ENCODE results near the gene MYO15B.

Gene MYO15B

GRCh38 chr17:75604034-75604695 lies 16.6 kb downstream of the MYO15B start:
- DNase-seq, result no peak

DNA sequence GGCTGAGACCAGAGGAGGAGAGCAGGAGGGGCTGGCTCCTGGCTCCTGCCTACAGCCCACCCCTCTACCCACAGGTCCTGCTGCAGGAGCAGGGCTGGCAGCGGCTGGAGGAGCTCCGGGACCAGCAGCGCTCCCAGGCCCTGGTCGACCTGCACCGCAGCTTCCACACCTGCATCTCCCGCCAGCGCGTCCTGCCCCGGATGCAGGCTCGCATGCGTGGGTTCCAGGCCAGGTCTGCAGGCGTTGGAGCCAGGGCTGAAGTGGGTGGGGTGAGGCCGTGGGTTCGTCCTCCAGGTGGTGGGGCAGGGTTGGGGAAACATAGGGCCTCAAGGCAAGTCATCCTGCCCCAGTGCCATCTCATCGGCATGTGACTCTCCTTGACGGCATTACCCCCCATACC lies 18.2 kb downstream of the MYO15B start:
- no peak for DNase-seq

GRCh38 chr17:75607086-75607485 lies 19.5 kb downstream of the MYO15B start:
- DNase-seq, result no peak

DNA sequence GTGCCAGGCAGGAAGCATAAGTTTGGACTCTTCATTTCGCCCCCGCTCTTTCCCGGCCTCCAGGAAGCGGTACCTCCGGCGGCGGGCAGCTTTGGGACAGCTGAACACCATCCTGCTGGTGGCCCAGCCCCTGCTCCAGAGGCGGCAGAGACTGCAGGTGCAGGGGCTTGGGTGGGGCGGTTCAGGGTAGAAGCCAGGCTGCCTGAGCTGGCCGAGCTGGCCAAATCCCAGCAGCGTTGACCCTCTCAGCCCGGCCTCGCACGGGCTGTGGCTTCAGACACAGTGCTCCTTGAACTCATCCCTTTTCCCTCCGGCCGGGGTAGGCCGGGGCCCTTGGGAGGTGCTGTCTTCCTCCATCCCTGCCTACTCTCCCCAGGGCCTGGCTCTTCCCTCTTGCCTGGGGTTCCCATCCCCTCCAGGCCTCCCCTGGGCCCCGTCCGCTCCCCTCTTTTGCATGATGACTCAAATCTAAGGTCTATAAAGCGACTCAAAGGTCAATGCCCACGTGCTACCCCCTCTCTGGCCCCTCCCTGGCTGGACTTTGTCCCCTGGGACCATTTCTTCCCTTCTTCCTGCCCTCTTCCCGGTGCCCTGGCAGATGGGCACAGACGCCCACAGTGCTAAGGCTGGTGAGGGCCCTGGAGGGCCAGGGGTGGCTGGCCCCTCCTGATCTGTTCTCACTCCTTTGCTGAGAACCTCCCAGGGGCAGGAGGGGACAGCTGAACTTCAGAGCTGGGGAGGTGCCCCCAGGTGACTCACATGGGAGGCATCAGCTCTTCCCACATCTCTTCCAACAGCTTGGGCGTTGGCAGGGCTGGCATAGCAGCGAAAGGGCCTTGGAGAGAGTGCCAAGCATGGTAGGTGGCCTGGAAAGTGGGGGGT lies 22.7 kb downstream of the MYO15B start:
- DNase-seq, result no peak

DNA sequence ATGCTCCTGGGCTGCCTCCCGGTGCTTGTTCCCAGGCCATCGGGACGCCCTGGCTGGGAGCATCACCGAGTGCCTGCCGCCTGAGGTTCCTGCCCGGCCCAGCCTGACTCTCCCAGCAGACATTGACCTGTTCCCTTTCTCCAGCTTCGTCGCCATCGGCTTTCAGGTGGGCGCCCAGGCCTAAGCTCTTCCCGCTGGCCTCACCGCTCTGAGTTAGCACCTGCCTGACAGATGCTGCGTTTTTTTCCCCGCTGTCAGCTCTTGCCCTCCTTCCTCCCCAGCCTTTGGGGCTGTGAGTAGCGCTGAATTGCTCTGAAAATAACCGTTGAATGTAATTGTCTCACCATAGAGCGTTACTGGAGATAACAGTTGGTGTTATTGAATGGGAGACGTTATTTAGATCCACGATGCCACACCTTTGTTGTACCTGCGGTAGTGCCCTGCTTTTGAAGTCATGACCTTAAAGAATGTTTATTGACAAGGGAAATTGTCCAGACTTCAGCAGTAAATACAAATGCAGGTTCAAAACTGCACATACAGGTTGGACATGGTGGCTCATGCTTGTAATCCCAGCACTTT lies 24.3 kb downstream of the MYO15B start:
- no peak for DNase-seq

DNA sequence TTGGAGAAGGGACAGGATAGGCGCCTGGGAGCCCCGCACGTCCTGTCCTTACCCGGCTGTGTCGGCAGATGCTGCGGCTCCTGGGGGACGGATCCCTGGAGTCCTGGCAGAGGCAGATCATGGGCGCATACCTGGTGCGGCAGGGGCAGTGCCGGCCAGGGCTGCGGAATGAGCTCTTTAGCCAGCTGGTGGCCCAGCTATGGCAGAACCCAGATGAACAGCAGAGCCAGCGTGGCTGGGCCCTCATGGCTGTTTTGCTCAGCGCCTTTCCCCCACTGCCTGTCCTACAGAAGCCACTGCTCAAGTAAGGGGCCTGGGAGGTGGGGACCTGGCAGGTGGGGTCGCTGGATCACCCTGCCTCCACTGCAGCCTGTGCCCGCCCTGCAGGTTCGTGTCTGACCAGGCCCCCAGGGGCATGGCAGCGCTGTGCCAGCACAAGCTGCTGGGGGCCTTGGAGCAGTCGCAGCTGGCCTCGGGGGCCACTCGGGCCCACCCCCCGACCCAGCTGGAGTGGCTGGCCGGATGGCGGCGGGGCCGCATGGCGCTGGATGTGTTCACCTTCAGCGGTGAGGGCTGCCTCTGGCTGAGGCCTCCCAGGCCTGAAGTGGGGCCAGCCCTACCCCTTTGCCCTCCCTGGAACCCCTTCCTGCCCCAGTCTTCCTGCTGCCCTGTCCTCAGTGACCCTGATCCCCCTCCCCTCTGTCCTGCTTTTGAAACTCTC lies 25.5 kb downstream of the MYO15B start:
- no peak for DNase-seq

DNA sequence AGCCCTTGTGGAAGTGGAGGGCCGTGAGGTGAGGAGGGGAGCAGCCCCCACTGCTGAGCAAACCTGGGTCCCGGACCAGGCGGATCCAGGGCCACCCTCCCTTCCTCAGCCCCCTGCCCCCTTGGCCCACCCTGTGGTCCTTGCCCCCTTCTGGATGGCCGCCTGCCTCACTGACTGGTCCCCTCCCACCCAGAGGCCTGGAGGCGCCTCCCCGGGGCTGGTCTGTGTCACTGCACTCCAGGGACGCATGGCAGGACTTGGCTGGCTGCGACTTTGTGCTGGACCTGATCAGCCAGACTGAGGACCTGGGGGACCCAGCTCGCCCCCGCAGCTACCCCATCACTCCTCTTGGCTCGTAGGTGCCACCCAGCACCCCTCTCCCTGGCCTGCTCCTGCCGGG lies 26.4 kb downstream of the MYO15B start:
- DNase-seq, result no peak

- DNase-seq, result no peak
Observed at GRCh38 chr17:75614556-75615270, 27.1 kb downstream of the MYO15B start.

DNA sequence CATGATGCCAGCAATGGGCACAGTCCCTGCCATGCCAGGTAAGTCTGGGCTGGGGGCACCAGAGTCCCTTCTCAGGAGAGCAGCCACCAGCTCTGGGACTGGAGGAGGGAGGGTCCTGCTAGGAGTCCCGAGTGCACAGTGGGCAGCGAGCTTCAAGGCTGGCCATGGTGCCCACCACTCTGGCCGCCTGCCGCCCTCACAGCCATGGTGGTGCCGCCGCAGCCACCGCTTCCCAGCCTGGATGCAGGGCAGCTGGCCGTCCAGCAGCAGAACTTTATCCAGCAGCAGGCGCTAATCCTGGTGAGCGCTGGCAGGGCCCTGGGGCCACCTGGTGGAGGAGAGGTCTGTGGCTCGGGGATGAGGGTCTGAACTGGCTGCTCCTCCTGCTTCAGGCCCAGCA lies 27.7 kb downstream of the MYO15B start:
- no peak for DNase-seq

GRCh38 chr17:75616521-75617122 lies 29.0 kb downstream of the MYO15B start:
- DNase-seq, result no peak

- DNase-seq, result no peak
Observed at GRCh38 chr17:75617218-75617617, 29.6 kb downstream of the MYO15B start.

- DNase-seq, result no peak
Observed at GRCh38 chr17:75617675-75618074, 30.1 kb downstream of the MYO15B start.

DNA sequence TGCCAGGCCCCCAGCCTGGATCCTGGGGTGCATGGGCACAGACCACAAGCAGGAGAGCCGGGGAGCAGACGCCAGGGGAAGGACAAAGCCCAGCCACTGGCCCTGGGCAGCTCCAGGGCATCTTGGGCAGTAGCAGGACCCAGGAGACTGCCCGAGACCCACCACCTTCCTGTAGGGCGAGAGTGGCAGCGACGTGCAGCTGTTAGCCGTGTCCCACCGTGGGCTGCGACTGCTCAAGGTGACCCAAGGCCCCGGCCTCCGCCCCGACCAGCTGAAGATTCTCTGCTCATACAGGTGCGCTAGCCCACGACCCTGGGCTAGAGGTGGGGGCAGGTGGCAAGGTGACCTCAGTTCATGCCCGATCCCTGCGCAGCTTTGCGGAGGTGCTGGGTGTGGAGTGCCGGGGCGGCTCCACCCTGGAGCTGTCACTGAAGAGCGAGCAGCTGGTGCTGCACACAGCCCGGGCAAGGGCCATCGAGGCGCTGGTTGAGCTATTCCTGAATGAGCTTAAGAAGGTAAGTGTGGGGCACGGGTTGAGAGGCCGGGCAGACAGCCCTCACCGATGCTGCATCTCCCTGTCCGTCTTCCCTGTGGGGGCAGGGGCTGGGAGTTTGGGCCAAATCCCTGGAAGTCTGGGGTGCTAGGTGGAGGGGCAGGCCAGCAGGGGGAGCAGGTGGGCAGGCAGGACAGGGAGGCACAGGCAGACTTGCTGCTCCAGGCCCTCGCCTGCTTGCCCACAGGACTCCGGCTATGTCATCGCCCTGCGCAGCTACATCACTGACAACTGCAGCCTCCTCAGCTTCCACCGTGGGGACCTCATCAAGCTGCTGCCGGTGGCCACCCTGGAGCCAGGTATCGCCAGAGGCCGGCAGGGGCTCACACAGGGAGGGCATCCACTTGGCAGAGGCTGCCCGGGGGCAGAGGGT lies 32.2 kb downstream of the MYO15B start:
- DNase-seq, result no peak

GRCh38 chr17:75621489-75621888 lies 33.9 kb downstream of the MYO15B start:
- DNase-seq, result no peak

- no peak for DNase-seq
Observed at GRCh38 chr17:75622076-75622475, 34.5 kb downstream of the MYO15B start.

GRCh38 chr17:75622771-75623273 lies 35.2 kb downstream of the MYO15B start:
- no peak for DNase-seq

DNA sequence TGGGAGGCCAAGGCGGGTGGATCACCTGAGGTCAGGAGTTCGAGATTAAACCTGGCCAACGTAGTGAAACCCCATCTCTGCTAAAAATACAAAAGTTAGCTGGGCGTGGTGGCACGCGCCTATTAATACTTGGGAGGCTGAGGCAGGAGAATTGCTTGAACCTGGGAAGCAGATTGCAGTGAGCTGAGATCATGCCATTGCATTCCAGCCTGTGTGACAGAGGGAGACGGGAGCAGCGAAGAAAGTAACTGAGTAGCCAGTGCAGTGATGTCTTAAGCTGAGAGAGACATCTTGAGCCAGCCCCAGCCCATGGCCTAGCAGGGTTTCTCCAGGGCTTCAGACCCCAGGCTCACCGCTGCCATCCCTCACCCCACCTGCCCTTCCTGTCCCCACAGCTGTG lies 35.8 kb downstream of the MYO15B start:
- no peak for DNase-seq

GRCh38 chr17:75624021-75624420 lies 36.4 kb downstream of the MYO15B start:
- no peak for DNase-seq

GRCh38 chr17:75624714-75625345 lies 37.2 kb downstream of the MYO15B start:
- DNase-seq, result no peak

GRCh38 chr17:75625813-75626486 lies 38.4 kb downstream of the MYO15B start:
- no peak for DNase-seq
